ENCODE measurements around the gene STK39. TPM values are rescaled to one million over a fixed set of nuclear protein-coding genes. Genes with fewer than 3 reads are reported as not detected.

Gene STK39
- polyA plus RNA-seq, 2 of the 4 experiments (the other 2 are of a cell fraction) = 14.2 to 27.2 TPM

GRCh38 chr2:167963899-167964649 is 283.3 kb downstream of the STK39 start:
- 92% methylated on average over 9 of the region's 9 CpGs for WGBS (ENCODE audit: missing lambda C conversion rate)
- Histone ChIP-seq H3K4me3 (no peak overlapping the region), H3K4me1 (no peaks in the 10 kb centered on the region), H3K4me2 (no peak overlapping the region), H3K9me3 (no peaks in the 10 kb centered on the region), H3K27ac (no peak overlapping the region)
- POLR2A ChIA-PET = no interaction called here
- no peak for TF ChIP-seq RFX5 (IDR thresholded peaks at IDR 0.05)
- TF ChIP-seq PBX3 (IDR thresholded peaks at IDR 0.05) = no peak
- no peak for TF ChIP-seq ESRRA (IDR thresholded peaks at IDR 0.05; ENCODE audit: borderline replicate concordance, low read length)
- TF ChIP-seq ZSCAN20 (CRISPR knock-in tag; IDR thresholded peaks at IDR 0.05) = no peak
- no peak for TF ChIP-seq NR3C1 (IDR thresholded peaks at IDR 0.05)
- TF ChIP-seq HOXB5 (CRISPR knock-in tag; IDR thresholded peaks at IDR 0.05) = no peak
- no peak for TF ChIP-seq FOSB (CRISPR knock-in tag; IDR thresholded peaks at IDR 0.05)
- no peak for TF ChIP-seq FOXS1 (CRISPR knock-in tag; IDR thresholded peaks at IDR 0.05)
- no peak for TF ChIP-seq POLR2A (IDR thresholded peaks at IDR 0.05; ENCODE audit: low read length)
- TF ChIP-seq HEYL (CRISPR knock-in tag; IDR thresholded peaks at IDR 0.05) = no peak
- TF ChIP-seq, protein P1, sequence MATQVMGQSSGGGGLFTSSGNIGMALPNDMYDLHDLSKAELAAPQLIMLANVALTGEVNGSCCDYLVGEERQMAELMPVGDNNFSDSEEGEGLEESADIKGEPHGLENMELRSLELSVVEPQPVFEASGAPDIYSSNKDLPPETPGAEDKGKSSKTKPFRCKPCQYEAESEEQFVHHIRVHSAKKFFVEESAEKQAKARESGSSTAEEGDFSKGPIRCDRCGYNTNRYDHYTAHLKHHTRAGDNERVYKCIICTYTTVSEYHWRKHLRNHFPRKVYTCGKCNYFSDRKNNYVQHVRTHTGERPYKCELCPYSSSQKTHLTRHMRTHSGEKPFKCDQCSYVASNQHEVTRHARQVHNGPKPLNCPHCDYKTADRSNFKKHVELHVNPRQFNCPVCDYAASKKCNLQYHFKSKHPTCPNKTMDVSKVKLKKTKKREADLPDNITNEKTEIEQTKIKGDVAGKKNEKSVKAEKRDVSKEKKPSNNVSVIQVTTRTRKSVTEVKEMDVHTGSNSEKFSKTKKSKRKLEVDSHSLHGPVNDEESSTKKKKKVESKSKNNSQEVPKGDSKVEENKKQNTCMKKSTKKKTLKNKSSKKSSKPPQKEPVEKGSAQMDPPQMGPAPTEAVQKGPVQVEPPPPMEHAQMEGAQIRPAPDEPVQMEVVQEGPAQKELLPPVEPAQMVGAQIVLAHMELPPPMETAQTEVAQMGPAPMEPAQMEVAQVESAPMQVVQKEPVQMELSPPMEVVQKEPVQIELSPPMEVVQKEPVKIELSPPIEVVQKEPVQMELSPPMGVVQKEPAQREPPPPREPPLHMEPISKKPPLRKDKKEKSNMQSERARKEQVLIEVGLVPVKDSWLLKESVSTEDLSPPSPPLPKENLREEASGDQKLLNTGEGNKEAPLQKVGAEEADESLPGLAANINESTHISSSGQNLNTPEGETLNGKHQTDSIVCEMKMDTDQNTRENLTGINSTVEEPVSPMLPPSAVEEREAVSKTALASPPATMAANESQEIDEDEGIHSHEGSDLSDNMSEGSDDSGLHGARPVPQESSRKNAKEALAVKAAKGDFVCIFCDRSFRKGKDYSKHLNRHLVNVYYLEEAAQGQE (IDR thresholded peaks at IDR 0.05) = no peak
- TF ChIP-seq, protein P2, sequence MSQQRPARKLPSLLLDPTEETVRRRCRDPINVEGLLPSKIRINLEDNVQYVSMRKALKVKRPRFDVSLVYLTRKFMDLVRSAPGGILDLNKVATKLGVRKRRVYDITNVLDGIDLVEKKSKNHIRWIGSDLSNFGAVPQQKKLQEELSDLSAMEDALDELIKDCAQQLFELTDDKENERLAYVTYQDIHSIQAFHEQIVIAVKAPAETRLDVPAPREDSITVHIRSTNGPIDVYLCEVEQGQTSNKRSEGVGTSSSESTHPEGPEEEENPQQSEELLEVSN (IDR thresholded peaks at IDR 0.05; ENCODE audit: borderline replicate concordance, low read depth) = no peak
- no peak for TF ChIP-seq CBX8 (IDR thresholded peaks at IDR 0.05)
- ATAC-seq = no peak
- DNase-seq (ENCODE audit: low read depth in 1 of 2, low spot score in 1 of 2) = no peak
- FAIRE-seq = no peak
- CTCF ChIA-PET = interaction anchor here (2.2 kb wide), 1 partner anchor 155 kb away, joined by 7 read pairs; no protein-coding TSS in a partner anchor

DNA sequence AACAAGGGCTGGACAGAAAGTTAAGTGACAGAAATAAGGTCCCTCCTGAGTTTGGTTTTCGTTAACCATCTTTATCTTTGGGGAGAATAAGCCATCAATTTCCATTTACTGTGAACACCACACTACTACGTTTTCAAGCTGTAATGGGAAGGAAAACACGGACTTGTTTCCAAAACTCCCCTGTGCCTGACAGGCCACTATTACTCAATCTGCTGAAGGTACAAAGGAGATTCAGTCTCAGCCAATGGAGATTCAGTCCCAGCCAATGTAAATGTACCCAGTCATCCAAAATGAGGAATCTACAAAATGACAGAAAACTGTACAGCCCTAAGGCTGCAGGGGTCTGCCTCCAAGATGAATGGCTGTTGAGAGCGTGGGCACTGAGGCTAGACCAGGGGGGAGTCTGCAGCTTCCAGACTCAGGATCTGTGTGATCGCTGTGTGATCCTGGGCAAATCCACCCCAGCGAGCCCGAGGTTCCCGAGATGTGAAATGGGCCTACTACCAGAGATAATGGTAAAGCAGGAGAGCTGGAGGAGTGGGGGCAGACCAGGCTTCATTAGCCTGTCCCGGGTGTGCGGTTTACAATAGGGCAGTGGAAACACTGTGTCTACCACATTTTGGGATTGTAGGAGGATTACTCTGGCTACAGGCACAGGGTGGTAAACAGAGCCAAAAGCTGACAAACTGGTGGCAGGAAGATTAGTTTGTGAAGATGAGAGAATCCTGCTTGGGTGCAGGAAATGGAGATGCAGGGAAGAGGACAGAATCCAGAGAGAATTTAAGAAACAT is 284.8 kb downstream of the STK39 start:
- H3K4me1 ChIP-seq = no peaks in the 10 kb centered on the region
- WGBS (ENCODE audit: missing lambda C conversion rate) = 91% methylated on average over 10 of the region's 10 CpGs
- POLR2A ChIA-PET = no interaction called here
- no peaks in the 10 kb centered on the region for H3K9me3 ChIP-seq
- H3K4me3 ChIP-seq = no peak overlapping the region
- FAIRE-seq = no peak
- no peak overlapping the region for H3K27ac ChIP-seq
- CTCF ChIA-PET = interaction anchor here (1.0 to 2.2 kb wide), 3 partner anchors 19 to 156 kb away, joined by 3 to 7 read pairs (median 4); no protein-coding TSS in a partner anchor
- DNase-seq (ENCODE audit: low read depth in 1 of 2, low spot score in 1 of 2) = no peak
- TF ChIP-seq BHLHE40 (IDR thresholded peaks at IDR 0.05; ENCODE audit: low read depth, low read length) = no peak
- TF ChIP-seq FOSB (CRISPR knock-in tag; IDR thresholded peaks at IDR 0.05) = no peak
- no peak for TF ChIP-seq NR3C1 (IDR thresholded peaks at IDR 0.05)
- no peak for TF ChIP-seq HES2 (IDR thresholded peaks at IDR 0.05)
- H3K4me2 ChIP-seq = no peak overlapping the region
- ATAC-seq = no peak

DNA sequence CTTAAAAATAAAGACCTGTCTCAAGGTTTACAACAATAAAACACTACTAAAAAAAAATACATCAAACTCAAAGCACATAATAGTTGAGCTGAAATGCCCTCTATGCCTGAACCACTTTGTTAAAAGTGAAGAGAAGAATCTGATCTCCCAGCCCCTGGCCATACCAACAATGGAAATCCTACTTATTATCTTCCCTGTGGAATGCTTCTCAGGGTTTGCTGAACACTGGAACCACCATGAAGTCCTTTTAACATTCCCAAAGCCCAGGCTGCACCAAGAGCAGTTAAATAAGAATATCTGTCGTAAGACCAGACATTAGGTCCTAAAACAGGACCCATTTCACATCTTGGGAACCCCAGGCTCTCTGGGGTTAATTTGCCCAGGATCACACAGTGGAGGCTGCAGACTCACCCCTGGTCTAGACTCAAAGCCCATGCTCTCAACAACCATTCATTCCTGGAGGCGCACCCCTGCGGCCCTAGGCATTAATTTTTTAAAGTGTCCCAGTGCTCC is 285.8 kb downstream of the STK39 start:
- POLR2A ChIA-PET = no interaction called here

More for the DNA sequence above, 285.8 kb downstream of the STK39 start:
- no peak overlapping the region for H3K4me3 ChIP-seq
- H3K4me1 ChIP-seq = no peaks in the 10 kb centered on the region
- CTCF ChIA-PET = no interaction called here
- ATAC-seq (no peak), DNase-seq (ENCODE audit: low read depth in 1 of 2, low spot score in 1 of 2) (no peak), FAIRE-seq (no peak)
- H3K9me3 ChIP-seq = no peaks in the 10 kb centered on the region
- H3K4me2 ChIP-seq = no peak overlapping the region
- WGBS (ENCODE audit: missing lambda C conversion rate) = 96% methylated on average over 3 of the region's 3 CpGs
- H3K27ac ChIP-seq = no peak overlapping the region
- TF ChIP-seq SREBF2 (IDR thresholded peaks at IDR 0.05) (no peak), NR3C1 (IDR thresholded peaks at IDR 0.05) (no peak), HOXA7 (CRISPR knock-in tag; IDR thresholded peaks at IDR 0.05) (no peak), JUNB (IDR thresholded peaks at IDR 0.05) (no peak), POLR2A (IDR thresholded peaks at IDR 0.05; ENCODE audit: low read length) (no peak), HDAC2 (IDR thresholded peaks at IDR 0.05) (no peak), ZSCAN20 (CRISPR knock-in tag; IDR thresholded peaks at IDR 0.05) (no peak), CBX8 (IDR thresholded peaks at IDR 0.05) (no peak)

Measured in A549 (cell line).